Esophagus muscularis mucosa (tissue), 4 donors: ENCODE data around the gene ERBIN. TPM values are rescaled to one million over a fixed set of nuclear protein-coding genes. Genes with fewer than 3 reads are reported as not detected.

Source experiments
- DNase-seq: peaks from one replicate; pipeline ENCODE4 v3.0.0-alpha.2; 2017; ENCODE audit errors: extremely low spot score
- H3K27ac ChIP-seq, 4 donors: fragments of 200-600 bp; sonication (generic); replicated peaks in 1 of 4; 1 replicate in 3 of 4; 2 replicates in 1 of 4; pipeline ENCODE4 v1.5.1; 2016 to 2019; ENCODE audit warnings: mild to moderate bottlenecking in 1 of 4
- H3K27me3 ChIP-seq, 4 donors: fragments of 200-600 bp; sonication (generic); one replicate each; pipeline versions ENCODE4 v1.5.1 to v1.6.0; 2016 to 2019
- H3K36me3 ChIP-seq, 4 donors: fragments of 200-600 bp; sonication (generic); one replicate each; pipeline ENCODE4 v1.5.1; 2016 to 2019
- H3K4me1 ChIP-seq, 4 donors: fragments of 200-600 bp; sonication (generic); one replicate each; pipeline ENCODE4 v1.5.1; 2016 to 2019
- H3K4me3 ChIP-seq, 4 donors: fragments of 200-600 bp; sonication (generic); 1 replicate in 2 of 4; 2 replicates in 2 of 4; pipeline ENCODE4 v1.5.1; 2016 to 2019; ENCODE audit warnings: mild to moderate bottlenecking in 4 of 4, moderate library complexity in 1 of 4
- H3K9me3 ChIP-seq, 4 donors: fragments of 200-600 bp; sonication (generic); 1 replicate in 3 of 4; 2 replicates in 1 of 4; pipeline ENCODE4 v1.5.1; 2016 to 2019
- CTCF ChIP-seq, 3 experiments: fragments of 200-600 bp in 2 of 3; fragments of 450-650 bp in 1 of 3; sonication (generic) in 2 of 3; IDR thresholded peaks; one replicate each; pipeline ENCODE4 v1.5.1; 2017 to 2019; ENCODE audit warnings: antibody characterized with exemption in 3 of 3, mild to moderate bottlenecking in 2 of 3, moderate library complexity in 1 of 3
- EP300 ChIP-seq: sonication (generic); formaldehyde crosslinking; IDR thresholded peaks from one replicate; pipeline ENCODE4 v1.6.1; 2017; ENCODE audit warnings: antibody characterized with exemption
- POLR2A ChIP-seq: fragments of 450-650 bp; IDR thresholded peaks from one replicate; pipeline ENCODE4 v1.6.1; 2017; ENCODE audit warnings: antibody characterized with exemption, moderate library complexity, mild to moderate bottlenecking, low read depth
- POLR2AphosphoS5 ChIP-seq, 2 donors: sonication (generic); formaldehyde crosslinking; IDR thresholded peaks; one replicate each; pipeline ENCODE4 v1.6.1; 2017; ENCODE audit warnings: antibody characterized with exemption in 2 of 2
- WGBS: methylation state at CpG from one replicate; pipeline ENCODE4 v1.1.5; 2018; 5-methylcytosine and 5-hydroxymethylcytosine counted together
- intact Hi-C: fragments of 100-400 bp; cut with DNase I; formaldehyde crosslinking; loops from one replicate; pipeline ENCODE4 v1.15.1; 2023
- total RNA-seq, 4 donors: library from RNA; depleted of rRNA; stranded (reverse); fragments of >200 nt; gene quantifications; one replicate each; pipeline versions ENCODE4 v1.1.0 to v1.2.1, GENCODE V29; 2016

Gene ERBIN
- total RNA-seq, 4 donors from 2014 or later = 46.9 to 67.7 (median 55.2) TPM

DNA sequence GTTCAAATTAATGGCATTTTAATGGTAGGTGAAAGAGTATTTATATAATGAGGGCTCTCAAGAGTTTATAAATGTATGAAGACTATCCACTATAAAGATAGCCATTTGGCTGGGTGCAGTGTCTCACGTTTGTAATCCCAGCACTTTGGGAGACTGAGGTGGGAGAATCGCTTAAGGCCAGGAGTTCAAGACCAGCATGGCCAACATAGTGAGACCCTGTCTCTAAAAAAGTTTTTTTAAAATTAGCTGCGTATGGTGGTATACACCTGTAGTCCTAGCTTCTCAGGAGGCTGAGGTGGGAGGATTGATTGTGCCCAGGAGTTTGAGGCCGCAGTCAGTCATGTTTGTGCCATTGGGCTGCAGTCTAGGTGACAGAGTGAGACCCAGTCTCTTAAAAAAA is 61.6 kb downstream of the ERBIN start:
- TF ChIP-seq EP300 = no peak
- no peak for TF ChIP-seq CTCF (IDR thresholded peaks at IDR 0.05)
- TF ChIP-seq POLR2AphosphoS5 (IDR thresholded peaks at IDR 0.05) = no peak
- no peak for TF ChIP-seq POLR2A
- H3K27ac ChIP-seq = no peak overlapping the region
- H3K27me3 ChIP-seq = no peaks in the 10 kb centered on the region
- H3K36me3 ChIP-seq = peaks cover 0 to 10% (median 0%) of the 10 kb centered on the region in 4 donors
- H3K4me1 ChIP-seq = peaks cover 6 to 33% (median 17%) of the 10 kb centered on the region in 4 donors
- intact Hi-C loops = no loop called here
- H3K9me3 ChIP-seq = no peaks in the 10 kb centered on the region
- 80% methylated on average over 4 of the region's 4 CpGs for WGBS
- DNase-seq = no peak
- no peak overlapping the region for H3K4me3 ChIP-seq

GRCh38 chr5:65989158-65989557 is 62.8 kb downstream of the ERBIN start:
- peaks cover 6 to 28% (median 17%) of the 10 kb centered on the region in 4 donors for H3K4me1 ChIP-seq
- no peak overlapping the region for H3K27ac ChIP-seq
- TF ChIP-seq POLR2AphosphoS5 (IDR thresholded peaks at IDR 0.05) = no peak
- no peak for TF ChIP-seq POLR2A
- TF ChIP-seq CTCF (IDR thresholded peaks at IDR 0.05) = no peak
- no peak for TF ChIP-seq EP300
- intact Hi-C loops = no loop called here
- no peak overlapping the region for H3K4me3 ChIP-seq
- DNase-seq = no peak
- no peaks in the 10 kb centered on the region for H3K27me3 ChIP-seq
- 77% methylated on average over 4 of the region's 4 CpGs for WGBS
- no peaks in the 10 kb centered on the region for H3K9me3 ChIP-seq
- peaks cover 0 to 10% (median 0%) of the 10 kb centered on the region in 4 donors for H3K36me3 ChIP-seq

DNA sequence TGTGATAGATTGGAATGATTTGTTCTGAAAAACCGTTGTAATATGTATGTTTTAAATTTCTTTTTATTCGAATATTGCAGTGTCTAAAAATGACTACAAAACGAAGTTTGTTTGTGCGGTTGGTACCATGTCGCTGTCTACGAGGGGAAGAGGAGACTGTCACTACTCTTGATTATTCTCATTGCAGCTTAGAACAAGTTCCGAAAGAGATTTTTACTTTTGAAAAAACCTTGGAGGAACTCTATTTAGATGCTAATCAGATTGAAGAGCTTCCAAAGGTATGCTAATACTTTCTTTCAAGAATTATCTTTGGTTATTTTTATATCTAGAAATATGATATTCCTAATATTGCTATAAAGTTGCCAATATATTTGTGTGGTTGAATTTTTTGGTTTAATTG is 66.3 kb downstream of the ERBIN start:
- intact Hi-C loops = no loop called here
- TF ChIP-seq POLR2AphosphoS5 (IDR thresholded peaks at IDR 0.05) (no peak), POLR2A (no peak), CTCF (IDR thresholded peaks at IDR 0.05) (no peak), EP300 (no peak)

GRCh38 chr5:65994117-65994786 is 67.9 kb downstream of the ERBIN start:
- Histone ChIP-seq H3K27ac (no peak overlapping the region), H3K4me3 (no peak overlapping the region), H3K4me1 (no peaks in the 10 kb centered on the region), H3K36me3 (peaks cover 0 to 19% (median 3%) of the 10 kb centered on the region in 4 donors), H3K27me3 (no peaks in the 10 kb centered on the region), H3K9me3 (no peaks in the 10 kb centered on the region)
- intact Hi-C loops = no loop called here
- 100% methylated on average over 1 of the region's 1 CpG for WGBS
- no peak for DNase-seq
- no peak for TF ChIP-seq POLR2A

More for the DNA sequence above, 66.3 kb downstream of the ERBIN start:
- no peaks in the 10 kb centered on the region for H3K27me3 ChIP-seq
- no peak overlapping the region for H3K27ac ChIP-seq
- no peaks in the 10 kb centered on the region for H3K9me3 ChIP-seq
- no peak for DNase-seq
- H3K4me3 ChIP-seq = no peak overlapping the region
- H3K4me1 ChIP-seq = peaks cover 0 to 5% (median 0%) of the 10 kb centered on the region in 4 donors
- peaks cover 0 to 19% (median 3%) of the 10 kb centered on the region in 4 donors for H3K36me3 ChIP-seq
- 92% methylated on average over 7 of the region's 7 CpGs for WGBS

- Histone ChIP-seq H3K27me3 (no peaks in the 10 kb centered on the region), H3K27ac (no peak overlapping the region), H3K36me3 (peaks cover 0 to 9% (median 3%) of the 10 kb centered on the region in 4 donors), H3K4me1 (no peaks in the 10 kb centered on the region), H3K4me3 (no peak overlapping the region), H3K9me3 (no peaks in the 10 kb centered on the region)
- TF ChIP-seq EP300 (no peak), POLR2AphosphoS5 (IDR thresholded peaks at IDR 0.05) (no peak), CTCF (IDR thresholded peaks at IDR 0.05) (no peak), POLR2A (no peak)
- DNase-seq = no peak
- intact Hi-C loops = no loop called here
- WGBS = 93% methylated on average over 9 of the region's 9 CpGs
Measured at GRCh38 chr5:65999061-65999723, 72.8 kb downstream of the ERBIN start.
